Prostate gland (tissue), 2 donors: ENCODE measurements around the gene TUBD1.

Experiments
- POLR2A ChIP-seq: fragments of 450-650 bp; IDR thresholded peaks from one replicate; pipeline ENCODE4 v1.6.1; 2016; ENCODE audit warnings: antibody characterized with exemption, mild to moderate bottlenecking
- TF ChIP-seq, protein P1 (sequence below), 4 experiments: fragments of 200-600 bp in 2 of 4; fragments of 450-650 bp in 2 of 4; sonication (generic) in 2 of 4; IDR thresholded peaks; 1 replicate in 3 of 4; 2 replicates in 1 of 4; pipeline ENCODE4 v1.5.1; 2016 to 2019; ENCODE audit warnings: antibody characterized with exemption in 4 of 4, mild to moderate bottlenecking in 2 of 4, moderate library complexity in 2 of 4

GRCh38 chr17:59903455-59903854 lies 10.7 kb upstream of the TUBD1 start:
- TF ChIP-seq, protein P1, sequence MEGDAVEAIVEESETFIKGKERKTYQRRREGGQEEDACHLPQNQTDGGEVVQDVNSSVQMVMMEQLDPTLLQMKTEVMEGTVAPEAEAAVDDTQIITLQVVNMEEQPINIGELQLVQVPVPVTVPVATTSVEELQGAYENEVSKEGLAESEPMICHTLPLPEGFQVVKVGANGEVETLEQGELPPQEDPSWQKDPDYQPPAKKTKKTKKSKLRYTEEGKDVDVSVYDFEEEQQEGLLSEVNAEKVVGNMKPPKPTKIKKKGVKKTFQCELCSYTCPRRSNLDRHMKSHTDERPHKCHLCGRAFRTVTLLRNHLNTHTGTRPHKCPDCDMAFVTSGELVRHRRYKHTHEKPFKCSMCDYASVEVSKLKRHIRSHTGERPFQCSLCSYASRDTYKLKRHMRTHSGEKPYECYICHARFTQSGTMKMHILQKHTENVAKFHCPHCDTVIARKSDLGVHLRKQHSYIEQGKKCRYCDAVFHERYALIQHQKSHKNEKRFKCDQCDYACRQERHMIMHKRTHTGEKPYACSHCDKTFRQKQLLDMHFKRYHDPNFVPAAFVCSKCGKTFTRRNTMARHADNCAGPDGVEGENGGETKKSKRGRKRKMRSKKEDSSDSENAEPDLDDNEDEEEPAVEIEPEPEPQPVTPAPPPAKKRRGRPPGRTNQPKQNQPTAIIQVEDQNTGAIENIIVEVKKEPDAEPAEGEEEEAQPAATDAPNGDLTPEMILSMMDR (IDR thresholded peaks at IDR 0.05) = no peak
- no peak for TF ChIP-seq POLR2A
